ENCODE data around the gene CDC6. TPM values are rescaled to one million over a fixed set of nuclear protein-coding genes. Genes with fewer than 3 reads are reported as not detected.

CDC6 gene
- total and polyA plus RNA-seq, 2 of the 8 experiments (the other 6 are each of a cell fraction or from before 2014, with no cell fraction given), result 50.5 to 140 TPM

- TF ChIP-seq SIN3A (conservative IDR thresholded peaks at IDR 0.05 in 1 of 2, IDR thresholded peaks at IDR 0.05 in 1 of 2; ENCODE audit: low read depth in 1 of 2, low read length in 2 of 2) (peak; percentile 45 to 88; a peak in 2 of 4 replicates), HDAC2 (IDR thresholded peaks at IDR 0.05; ENCODE audit: borderline replicate concordance in 1 of 2, low read depth in 2 of 2, low read length in 2 of 2) (no peak), EP300 (IDR thresholded peaks at IDR 0.05; ENCODE audit: borderline replicate concordance in 1 of 2, low read depth in 2 of 2, low read length in 2 of 2) (no peak), CHD2 (IDR thresholded peaks at IDR 0.05; ENCODE audit: low read length) (peak; percentile 41; the same call in 1 of the 2 replicates), RBBP5 (IDR thresholded peaks at IDR 0.05; ENCODE audit: borderline replicate concordance, low read depth, low read length) (no peak), KDM4A (IDR thresholded peaks at IDR 0.05; ENCODE audit: low read depth, low read length, severe bottlenecking) (no peak), NRF1 (IDR thresholded peaks at IDR 0.05; ENCODE audit: low read depth, low read length) (no peak), MAX (IDR thresholded peaks at IDR 0.05) (peak; percentile 8; the same call in 1 of the 2 replicates), TEAD4 (IDR thresholded peaks at IDR 0.05; ENCODE audit: low read depth, low read length) (no peak), SAP30 (IDR thresholded peaks at IDR 0.05; ENCODE audit: insufficient read depth, insufficient replicate concordance, low read length) (no peak), CREB1 (IDR thresholded peaks at IDR 0.05) (peak; percentile 62), SRF (IDR thresholded peaks at IDR 0.05; ENCODE audit: low read depth, low read length) (no peak), ZNF274 (IDR thresholded peaks at IDR 0.05; ENCODE audit: borderline replicate concordance, extremely low read depth, low read length) (no peak), TAF7 (optimal IDR thresholded peaks at IDR 0.05; ENCODE audit: borderline replicate concordance, low read depth, low read length) (no peak), TCF12 (IDR thresholded peaks at IDR 0.05; ENCODE audit: low read depth, low read length) (no peak), SP4 (IDR thresholded peaks at IDR 0.05; ENCODE audit: low read length) (peak; percentile 46; the same call in 1 of the 2 replicates), SP1 (IDR thresholded peaks at IDR 0.05; ENCODE audit: low read depth, low read length) (peak; percentile 71), ASH2L (IDR thresholded peaks at IDR 0.05; ENCODE audit: low read length) (peak; percentile 45), FOSL1 (IDR thresholded peaks at IDR 0.05; ENCODE audit: insufficient read depth, low read depth, low read length) (peak; percentile 96), EZH2 (IDR thresholded peaks at IDR 0.05; ENCODE audit: low read depth, low read length, severe bottlenecking) (no peak)
Measured at GRCh38 chr17:40309031-40309948, 21.6 kb downstream of the CDC6 start, which contains the start of gene RARA (continued).
